Loucy (cell line): ENCODE results near the gene TAX1BP1.

Source experiments
- H2AFZ ChIP-seq: fragments of 200-600 bp; sonication (generic); 2 replicates; pipeline ENCODE4 v1.6.0; 2016; ENCODE audit warnings: antibody characterized with exemption, mild to moderate bottlenecking, low read length, moderate library complexity
- H3F3A ChIP-seq: fragments of 200-600 bp; 2 replicates; pipeline ENCODE4 v1.6.0; 2016; ENCODE audit warnings: antibody characterized with exemption, low read depth, mild to moderate bottlenecking
- H3K27me3 ChIP-seq: fragments of 200-600 bp; sonication (generic); 2 replicates; pipeline ENCODE4 v1.6.1; 2014; ENCODE audit warnings: low read length, mild to moderate bottlenecking; ENCODE audit not compliant: insufficient read depth, poor library complexity, severe bottlenecking
- H3K36me3 ChIP-seq: fragments of 200-600 bp; sonication (generic); 2 replicates; pipeline ENCODE4 v1.6.1; 2016; ENCODE audit warnings: low read length; ENCODE audit not compliant: insufficient read depth
- H3K4me1 ChIP-seq: fragments of 200-600 bp; sonication (generic); 2 replicates; pipeline ENCODE4 v1.5.1; 2014; ENCODE audit warnings: low read length, mild to moderate bottlenecking; ENCODE audit not compliant: insufficient read depth, poor library complexity, severe bottlenecking
- H3K4me2 ChIP-seq: fragments of 200-600 bp; sonication (generic); 2 replicates; pipeline ENCODE4 v1.6.0; 2014; ENCODE audit warnings: antibody characterized with exemption, low read length, low read depth, mild to moderate bottlenecking; ENCODE audit not compliant: poor library complexity, severe bottlenecking
- H3K4me3 ChIP-seq: fragments of 200-600 bp; sonication (generic); 2 replicates; pipeline ENCODE4 v1.5.1; 2014; ENCODE audit warnings: low read length, mild to moderate bottlenecking, mixed read lengths; ENCODE audit not compliant: poor library complexity, severe bottlenecking
- H3K79me2 ChIP-seq: fragments of 200-600 bp; sonication (generic); 2 replicates; pipeline ENCODE4 v1.6.1; 2014; ENCODE audit warnings: low read length; ENCODE audit not compliant: insufficient read depth
- H3K9ac ChIP-seq: fragments of 200-600 bp; sonication (generic); 2 replicates; pipeline ENCODE4 v1.6.0; 2014; ENCODE audit warnings: mild to moderate bottlenecking, low read depth, low read length, moderate library complexity; ENCODE audit not compliant: poor library complexity, severe bottlenecking
- H3K9me2 ChIP-seq: fragments of 200-600 bp; sonication (generic); replicated peaks from 2 replicates; pipeline ENCODE4 v1.6.1; 2016; ENCODE audit warnings: low read depth, low read length, mixed read lengths
- H3K9me3 ChIP-seq: fragments of 200-600 bp; sonication (generic); 2 replicates; pipeline ENCODE4 v1.6.1; 2014; ENCODE audit warnings: mild to moderate bottlenecking, antibody characterized with exemption, low read length, low read depth; ENCODE audit not compliant: insufficient read depth
- H4K20me1 ChIP-seq: fragments of 200-600 bp; sonication (generic); 2 replicates; pipeline ENCODE4 v1.6.0; 2014; ENCODE audit warnings: antibody characterized with exemption, low read length, mild to moderate bottlenecking; ENCODE audit not compliant: insufficient read depth, poor library complexity, severe bottlenecking
- CTCF ChIP-seq: fragments of 200-600 bp; sonication (generic); conservative IDR thresholded peaks from 2 replicates; pipeline ENCODE4 v1.5.1; 2014; ENCODE audit warnings: mild to moderate bottlenecking, antibody characterized with exemption, low read length
- EZH2phosphoT487 ChIP-seq: fragments of 200-600 bp; IDR thresholded peaks from 2 replicates; pipeline ENCODE4 v1.6.1; 2018; ENCODE audit warnings: antibody characterized with exemption, mild to moderate bottlenecking, moderate library complexity, borderline replicate concordance

Gene TAX1BP1

GRCh38 chr7:27747589-27748368 lies 7.8 kb downstream of the TAX1BP1 start:
- peaks cover 38% of the 10 kb centered on the region for H4K20me1 ChIP-seq
- H3K79me2 ChIP-seq: peaks cover 92% of the 10 kb centered on the region
- H3K4me2 ChIP-seq: peak overlapping the region; percentile 77
- TF ChIP-seq EZH2phosphoT487 (no peak), CTCF (no peak)
- H3K27me3 ChIP-seq: no peaks in the 10 kb centered on the region
- H3K9ac ChIP-seq: peak overlapping the region; percentile 57
- H3K9me3 ChIP-seq: no peaks in the 10 kb centered on the region
- peak overlapping the region; percentile 67 for H3K4me3 ChIP-seq
- peaks cover 2% of the 10 kb centered on the region; the same call in 1 of the 2 replicates for H3F3A ChIP-seq
- H3K36me3 ChIP-seq: peaks cover 39% of the 10 kb centered on the region
- H3K9me2 ChIP-seq: no peaks in the 10 kb centered on the region
- peaks cover 77% of the 10 kb centered on the region for H3K4me1 ChIP-seq
- H2AFZ ChIP-seq: no peak overlapping the region

GRCh38 chr7:27750316-27750715 lies 10.4 kb downstream of the TAX1BP1 start:
- no peaks in the 10 kb centered on the region for H3K9me3 ChIP-seq
- H3K4me1 ChIP-seq: peaks cover 74% of the 10 kb centered on the region
- peaks cover 43% of the 10 kb centered on the region for H3K36me3 ChIP-seq
- H3K4me2 ChIP-seq: peak overlapping the region; percentile 77
- H3K79me2 ChIP-seq: peaks cover 96% of the 10 kb centered on the region
- no peaks in the 10 kb centered on the region; the same call in 1 of the 2 replicates for H3F3A ChIP-seq
- H2AFZ ChIP-seq: no peak overlapping the region
- peak overlapping the region; percentile 57 for H3K9ac ChIP-seq
- H3K9me2 ChIP-seq: no peaks in the 10 kb centered on the region
- TF ChIP-seq CTCF (no peak), EZH2phosphoT487 (no peak)
- H4K20me1 ChIP-seq: peaks cover 27% of the 10 kb centered on the region
- H3K27me3 ChIP-seq: no peaks in the 10 kb centered on the region
- peak overlapping the region; percentile 32 for H3K4me3 ChIP-seq

- H2AFZ ChIP-seq: no peak overlapping the region
- TF ChIP-seq CTCF (no peak), EZH2phosphoT487 (no peak)
- H3K4me1 ChIP-seq: peaks cover 64% of the 10 kb centered on the region
- H3K9me3 ChIP-seq: no peaks in the 10 kb centered on the region
- H3K4me2 ChIP-seq: peak overlapping the region; percentile 11
- no peak overlapping the region for H3K9ac ChIP-seq
- H3K27me3 ChIP-seq: no peaks in the 10 kb centered on the region
- H3K79me2 ChIP-seq: peaks cover 96% of the 10 kb centered on the region
- H3K9me2 ChIP-seq: no peaks in the 10 kb centered on the region
- peaks cover 61% of the 10 kb centered on the region for H3K36me3 ChIP-seq
- no peaks in the 10 kb centered on the region; the same call in 1 of the 2 replicates for H3F3A ChIP-seq
- peaks cover 10% of the 10 kb centered on the region for H4K20me1 ChIP-seq
- H3K4me3 ChIP-seq: no peak overlapping the region
Observed at GRCh38 chr7:27751888-27752660, 12.1 kb downstream of the TAX1BP1 start.
